ENCODE data around the gene CHAMP1. TPM values are rescaled to one million over a fixed set of nuclear protein-coding genes. Genes with fewer than 3 reads are reported as not detected.
"Not testable (repeated sequence)": the region's sequence is repeated elsewhere in the genome, so short reads cannot be mapped to it uniquely, and the experiment has no call there.

CHAMP1 gene
- total RNA-seq, 1 experiment from 2014 or later, result 15.3 TPM

- intact Hi-C loops (cut with micrococcal nuclease; ENCODE audit: unreplicated experiment); ATAC-seq; DNase-seq (ENCODE audit: low read depth, low spot score); H3K27me3 ChIP-seq (ENCODE audit: control insufficient read depth, insufficient read depth, low read length); BruUV-seq (replicated peaks); in situ Hi-C loops (cut with HindIII; ENCODE audit: low pct_unique_long_range_greater_than_20kb, low sequenced_read_pairs); H3K27ac ChIP-seq (ENCODE audit: low read length); POLR2A ChIA-PET; H3K4me1 ChIP-seq (ENCODE audit: control insufficient read depth, insufficient read depth, low read length); H3K4me3 ChIP-seq (ENCODE audit: low read depth in 2 of 2, low read length in 2 of 2); CTCF ChIA-PET; H3K36me3 ChIP-seq (ENCODE audit: control insufficient read depth, insufficient read depth, low read length); H3K9me3 ChIP-seq (ENCODE audit: control insufficient read depth, insufficient read depth, low read depth, low read length): not testable (repeated sequence)
Measured at GRCh38 chr13:114333881-114334280, 19.6 kb downstream of the CHAMP1 start.

DNA sequence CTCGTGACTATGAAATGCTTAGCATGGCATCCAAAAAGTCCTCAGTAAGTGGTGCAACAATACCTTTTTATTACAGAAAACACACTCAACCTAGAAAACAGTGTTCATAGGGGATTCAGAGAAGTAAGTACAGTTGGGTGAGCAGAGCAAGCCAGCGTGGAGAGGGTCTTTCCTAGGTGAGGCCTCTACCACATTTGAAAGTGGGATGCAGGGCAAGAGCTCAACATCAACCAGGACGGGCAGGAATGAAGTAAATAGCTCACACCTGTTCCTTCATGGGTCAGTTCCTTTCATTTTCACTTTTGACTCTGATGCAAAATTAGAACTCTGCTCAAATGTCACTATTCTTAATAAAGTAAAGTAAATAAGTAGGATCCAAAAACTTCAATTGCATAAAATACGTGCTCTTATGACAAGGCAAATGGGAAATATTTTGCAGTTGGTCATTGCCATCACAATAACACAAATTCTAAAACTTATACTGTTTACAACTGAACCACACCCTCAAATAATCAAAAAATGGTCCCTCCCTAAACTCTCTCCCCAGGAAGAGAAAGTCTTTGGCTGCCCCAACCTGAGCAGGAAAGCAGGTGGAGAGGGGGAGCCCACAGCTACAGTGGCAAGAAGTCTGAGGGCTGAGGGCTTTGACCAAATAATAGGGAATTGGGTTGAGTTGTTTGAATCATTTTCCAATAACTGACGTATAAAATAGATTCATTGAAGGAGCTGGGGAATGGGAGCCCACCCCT is 20.2 kb downstream of the CHAMP1 start:
- DNase-seq (ENCODE audit: low read depth, low spot score), result no peak
- Histone ChIP-seq H3K4me1 (ENCODE audit: control insufficient read depth, insufficient read depth, low read length) (no peaks in the 10 kb centered on the region), H3K4me3 (ENCODE audit: low read depth in 2 of 2, low read length in 2 of 2) (no peak overlapping the region), H3K9me3 (ENCODE audit: control insufficient read depth, insufficient read depth, low read depth, low read length) (no peaks in the 10 kb centered on the region), H3K27me3 (ENCODE audit: control insufficient read depth, insufficient read depth, low read length) (no peaks in the 10 kb centered on the region), H3K36me3 (ENCODE audit: control insufficient read depth, insufficient read depth, low read length) (no peaks in the 10 kb centered on the region), H3K27ac (ENCODE audit: low read length) (no peak overlapping the region)
- no TSS peak for BruUV-seq (replicated peaks)
- TF ChIP-seq SIN3A (IDR thresholded peaks at IDR 0.05; ENCODE audit: borderline replicate concordance, insufficient read depth, low read depth, low read length), result no peak
- TF ChIP-seq, protein P1, sequence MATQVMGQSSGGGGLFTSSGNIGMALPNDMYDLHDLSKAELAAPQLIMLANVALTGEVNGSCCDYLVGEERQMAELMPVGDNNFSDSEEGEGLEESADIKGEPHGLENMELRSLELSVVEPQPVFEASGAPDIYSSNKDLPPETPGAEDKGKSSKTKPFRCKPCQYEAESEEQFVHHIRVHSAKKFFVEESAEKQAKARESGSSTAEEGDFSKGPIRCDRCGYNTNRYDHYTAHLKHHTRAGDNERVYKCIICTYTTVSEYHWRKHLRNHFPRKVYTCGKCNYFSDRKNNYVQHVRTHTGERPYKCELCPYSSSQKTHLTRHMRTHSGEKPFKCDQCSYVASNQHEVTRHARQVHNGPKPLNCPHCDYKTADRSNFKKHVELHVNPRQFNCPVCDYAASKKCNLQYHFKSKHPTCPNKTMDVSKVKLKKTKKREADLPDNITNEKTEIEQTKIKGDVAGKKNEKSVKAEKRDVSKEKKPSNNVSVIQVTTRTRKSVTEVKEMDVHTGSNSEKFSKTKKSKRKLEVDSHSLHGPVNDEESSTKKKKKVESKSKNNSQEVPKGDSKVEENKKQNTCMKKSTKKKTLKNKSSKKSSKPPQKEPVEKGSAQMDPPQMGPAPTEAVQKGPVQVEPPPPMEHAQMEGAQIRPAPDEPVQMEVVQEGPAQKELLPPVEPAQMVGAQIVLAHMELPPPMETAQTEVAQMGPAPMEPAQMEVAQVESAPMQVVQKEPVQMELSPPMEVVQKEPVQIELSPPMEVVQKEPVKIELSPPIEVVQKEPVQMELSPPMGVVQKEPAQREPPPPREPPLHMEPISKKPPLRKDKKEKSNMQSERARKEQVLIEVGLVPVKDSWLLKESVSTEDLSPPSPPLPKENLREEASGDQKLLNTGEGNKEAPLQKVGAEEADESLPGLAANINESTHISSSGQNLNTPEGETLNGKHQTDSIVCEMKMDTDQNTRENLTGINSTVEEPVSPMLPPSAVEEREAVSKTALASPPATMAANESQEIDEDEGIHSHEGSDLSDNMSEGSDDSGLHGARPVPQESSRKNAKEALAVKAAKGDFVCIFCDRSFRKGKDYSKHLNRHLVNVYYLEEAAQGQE (IDR thresholded peaks at IDR 0.05; ENCODE audit: insufficient read depth in 1 of 2, low read depth in 2 of 2, low read length in 1 of 2), result no peak
- TF ChIP-seq, protein P2, sequence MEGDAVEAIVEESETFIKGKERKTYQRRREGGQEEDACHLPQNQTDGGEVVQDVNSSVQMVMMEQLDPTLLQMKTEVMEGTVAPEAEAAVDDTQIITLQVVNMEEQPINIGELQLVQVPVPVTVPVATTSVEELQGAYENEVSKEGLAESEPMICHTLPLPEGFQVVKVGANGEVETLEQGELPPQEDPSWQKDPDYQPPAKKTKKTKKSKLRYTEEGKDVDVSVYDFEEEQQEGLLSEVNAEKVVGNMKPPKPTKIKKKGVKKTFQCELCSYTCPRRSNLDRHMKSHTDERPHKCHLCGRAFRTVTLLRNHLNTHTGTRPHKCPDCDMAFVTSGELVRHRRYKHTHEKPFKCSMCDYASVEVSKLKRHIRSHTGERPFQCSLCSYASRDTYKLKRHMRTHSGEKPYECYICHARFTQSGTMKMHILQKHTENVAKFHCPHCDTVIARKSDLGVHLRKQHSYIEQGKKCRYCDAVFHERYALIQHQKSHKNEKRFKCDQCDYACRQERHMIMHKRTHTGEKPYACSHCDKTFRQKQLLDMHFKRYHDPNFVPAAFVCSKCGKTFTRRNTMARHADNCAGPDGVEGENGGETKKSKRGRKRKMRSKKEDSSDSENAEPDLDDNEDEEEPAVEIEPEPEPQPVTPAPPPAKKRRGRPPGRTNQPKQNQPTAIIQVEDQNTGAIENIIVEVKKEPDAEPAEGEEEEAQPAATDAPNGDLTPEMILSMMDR (IDR thresholded peaks at IDR 0.05), result no peak
- TF ChIP-seq POLR2AphosphoS5 (IDR thresholded peaks at IDR 0.05; ENCODE audit: low read depth, low read length), result no peak
- no peak for TF ChIP-seq TCF7L2 (IDR thresholded peaks at IDR 0.05; ENCODE audit: low read depth, low read length)
- intact Hi-C loops (cut with micrococcal nuclease; ENCODE audit: unreplicated experiment) (no loop called here), in situ Hi-C loops (cut with HindIII; ENCODE audit: low pct_unique_long_range_greater_than_20kb, low sequenced_read_pairs) (no loop called here)
- ATAC-seq, result no peak
- CTCF ChIA-PET, result interaction anchor here (0.6 kb wide), 1 partner anchor 21 kb away, joined by 4 read pairs; no protein-coding TSS in a partner anchor
- POLR2A ChIA-PET, result no interaction called here

GRCh38 chr13:114336457-114336856 is 22.2 kb downstream of the CHAMP1 start:
- H3K4me3 ChIP-seq (ENCODE audit: low read depth in 2 of 2, low read length in 2 of 2); intact Hi-C loops (cut with micrococcal nuclease; ENCODE audit: unreplicated experiment); ATAC-seq; H3K4me1 ChIP-seq (ENCODE audit: control insufficient read depth, insufficient read depth, low read length); H3K27ac ChIP-seq (ENCODE audit: low read length); in situ Hi-C loops (cut with HindIII; ENCODE audit: low pct_unique_long_range_greater_than_20kb, low sequenced_read_pairs); CTCF ChIA-PET; H3K27me3 ChIP-seq (ENCODE audit: control insufficient read depth, insufficient read depth, low read length); BruUV-seq (replicated peaks); H3K9me3 ChIP-seq (ENCODE audit: control insufficient read depth, insufficient read depth, low read depth, low read length); POLR2A ChIA-PET; H3K36me3 ChIP-seq (ENCODE audit: control insufficient read depth, insufficient read depth, low read length); DNase-seq (ENCODE audit: low read depth, low spot score): not testable (repeated sequence)

Data from Panc1 (cell line).